ENCODE measurements around the gene TNS3. TPM values are rescaled to one million over a fixed set of nuclear protein-coding genes. Genes with fewer than 3 reads are reported as not detected.

The TNS3 gene
- total and polyA plus RNA-seq, 2 of the 13 experiments (the other 11 are each of a cell fraction or from before 2014, with no cell fraction given), result 52.9 to 55.7 TPM

DNA sequence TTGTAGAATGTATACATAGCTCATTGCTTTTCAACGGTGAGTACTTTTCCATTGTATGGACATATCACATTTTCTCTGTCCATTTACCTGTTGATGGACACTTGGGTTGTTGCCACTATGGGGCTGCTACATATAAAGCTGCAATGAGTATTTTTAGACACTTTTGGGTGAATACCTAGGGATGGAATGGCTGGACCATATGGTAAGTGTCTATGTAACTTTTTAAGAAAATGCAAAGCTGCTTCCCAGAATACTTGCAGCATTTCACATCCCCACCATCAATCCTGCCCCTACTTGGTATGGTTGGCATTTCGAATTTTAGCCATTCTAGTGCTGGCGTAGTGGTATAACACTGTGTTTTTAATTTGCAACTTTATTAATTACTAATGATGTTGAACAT, 274.6 kb downstream of the TNS3 start:
- no peak overlapping the region for H3K9ac ChIP-seq (ENCODE audit: insufficient read depth, low read depth, low read length)
- no peaks in the 10 kb centered on the region for H3K27me3 ChIP-seq (ENCODE audit: control insufficient read depth in 1 of 2, insufficient read depth in 2 of 2, low read length in 2 of 2)
- FAIRE-seq, result no peak
- POLR2A ChIA-PET, result no interaction called here
- H2AFZ ChIP-seq (ENCODE audit: low read length), result no peak overlapping the region
- intact Hi-C loops (cut with micrococcal nuclease; ENCODE audit: unreplicated experiment), result no loop called here
- H3K9me3 ChIP-seq (ENCODE audit: low read length), result no peaks in the 10 kb centered on the region
- TF ChIP-seq KMT2B (CRISPR knock-in tag; IDR thresholded peaks at IDR 0.05) (no peak), ZNF703 (CRISPR knock-in tag; IDR thresholded peaks at IDR 0.05; ENCODE audit: borderline replicate concordance) (no peak), ZNF660 (CRISPR knock-in tag; IDR thresholded peaks at IDR 0.05; ENCODE audit: borderline replicate concordance, low read depth) (no peak), PLSCR1 (CRISPR knock-in tag; IDR thresholded peaks at IDR 0.05; ENCODE audit: borderline replicate concordance) (no peak), KDM3A (CRISPR knock-in tag; IDR thresholded peaks at IDR 0.05; ENCODE audit: low read depth) (no peak)
- DNase-seq (ENCODE audit: low spot score), result no peak
- in situ Hi-C loops (cut with HindIII; ENCODE audit: extremely low pct_ligation_motif_present, low pct_unique_long_range_greater_than_20kb), result no loop called here
- WGBS (ENCODE audit: low lambda C conversion rate), result 78% methylated on average over 3 of the region's 3 CpGs
- H3K4me3 ChIP-seq (replicated peaks in 1 of 3; ENCODE audit: insufficient read depth in 1 of 3, low read depth in 2 of 3, low read length in 3 of 3), result no peak overlapping the region
- H3K27ac ChIP-seq (ENCODE audit: extremely low read length, insufficient read depth, low read length), result no peak overlapping the region
- H3K36me3 ChIP-seq (replicated peaks in 1 of 2; ENCODE audit: control insufficient read depth in 1 of 2, insufficient read depth in 2 of 2, low read length in 2 of 2), result peaks cover 23 to 56% of the 10 kb centered on the region in 2 experiments
- no peak overlapping the region for H3K4me2 ChIP-seq (ENCODE audit: low read depth, low read length)
- CTCF ChIA-PET (ENCODE audit: low intra/inter-chr PET ratio, low total read pairs), result no interaction called here
- BruUV-seq (replicated peaks), result no TSS peak
- ATAC-seq, result no peak
- no peaks in the 10 kb centered on the region for H3K79me2 ChIP-seq (ENCODE audit: insufficient read depth, low read length)
- H4K20me1 ChIP-seq (ENCODE audit: insufficient read depth, low read length), result peaks cover 13% of the 10 kb centered on the region; the same call in 1 of the 2 replicates
- H3K4me1 ChIP-seq (ENCODE audit: insufficient read depth, low read length), result no peaks in the 10 kb centered on the region

GRCh38 chr7:47304727-47305719, 276.9 kb downstream of the TNS3 start:
- Histone ChIP-seq H3K4me3 (replicated peaks in 1 of 3; ENCODE audit: insufficient read depth in 1 of 3, low read depth in 2 of 3, low read length in 3 of 3) (no peak overlapping the region), H3K4me1 (ENCODE audit: insufficient read depth, low read length) (no peaks in the 10 kb centered on the region), H3K9ac (ENCODE audit: insufficient read depth, low read depth, low read length) (no peak overlapping the region), H3K79me2 (ENCODE audit: insufficient read depth, low read length) (no peaks in the 10 kb centered on the region), H3K27me3 (ENCODE audit: control insufficient read depth in 1 of 2, insufficient read depth in 2 of 2, low read length in 2 of 2) (no peaks in the 10 kb centered on the region), H2AFZ (ENCODE audit: low read length) (no peak overlapping the region), H4K20me1 (ENCODE audit: insufficient read depth, low read length) (peaks cover 15% of the 10 kb centered on the region), H3K36me3 (replicated peaks in 1 of 2; ENCODE audit: control insufficient read depth in 1 of 2, insufficient read depth in 2 of 2, low read length in 2 of 2) (peaks cover 40 to 65% of the 10 kb centered on the region in 2 experiments), H3K27ac (ENCODE audit: extremely low read length, insufficient read depth, low read length) (no peak overlapping the region), H3K9me3 (ENCODE audit: low read length) (no peaks in the 10 kb centered on the region), H3K4me2 (ENCODE audit: low read depth, low read length) (no peak overlapping the region)
- DNase-seq (ENCODE audit: low spot score) (no peak), FAIRE-seq (no peak), ATAC-seq (no peak)
- WGBS (ENCODE audit: low lambda C conversion rate), result 98% methylated on average over 27 of the region's 27 CpGs
- in situ Hi-C loops (cut with HindIII; ENCODE audit: extremely low pct_ligation_motif_present, low pct_unique_long_range_greater_than_20kb) (no loop called here), intact Hi-C loops (cut with micrococcal nuclease; ENCODE audit: unreplicated experiment) (no loop called here)
- no TSS peak for BruUV-seq (replicated peaks)
- CTCF ChIA-PET (ENCODE audit: low intra/inter-chr PET ratio, low total read pairs), result no interaction called here
- POLR2A ChIA-PET, result no interaction called here
- TF ChIP-seq NR1H2 (CRISPR knock-in tag; IDR thresholded peaks at IDR 0.05; ENCODE audit: borderline replicate concordance, low read depth) (no peak), POLR2A (IDR thresholded peaks at IDR 0.05; ENCODE audit: insufficient read depth in 1 of 2, low read depth in 2 of 2, low read length in 2 of 2) (no peak), PRDM15 (CRISPR knock-in tag; IDR thresholded peaks at IDR 0.05) (no peak), RBM22 (optimal IDR thresholded peaks at IDR 0.05; ENCODE audit: low read length) (peak; percentile 73), ZNF30 (CRISPR knock-in tag; IDR thresholded peaks at IDR 0.05) (no peak), ZNF207 (IDR thresholded peaks at IDR 0.05; ENCODE audit: borderline replicate concordance) (no peak), CREB1 (IDR thresholded peaks at IDR 0.05) (0 out of 2 replicates have a peak, but pooled peaks have one; percentile 2), CREB1 (CRISPR knock-in tag; IDR thresholded peaks at IDR 0.05) (no peak)

Measured in HepG2 (cell line).